ENCODE measurements around the gene TMSB4X. TPM values are rescaled to one million over a fixed set of nuclear protein-coding genes. Genes with fewer than 3 reads are reported as not detected.
A peak's percentile ranks its signal among the peaks of the same experiment; 100 is the strongest.
"Not testable (repeated sequence)": the region's sequence is repeated elsewhere in the genome, so short reads cannot be mapped to it uniquely, and the experiment has no call there.

The TMSB4X gene
- total and polyA plus RNA-seq, 8 donors: 460 to 2,276 (median 1,009) TPM

GRCh38 chrX:12958059-12958458, 16.9 kb upstream of the TMSB4X start:
- 64 to 72% methylated on average over 5 of the region's 5 CpGs for WGBS, 2 donors
- Histone ChIP-seq H3K27me3 (no peaks in the 10 kb centered on the region), H3K4me1 (peaks cover 0 to 8% (median 0%) of the 10 kb centered on the region in 3 donors), H3K36me3 (no peaks in the 10 kb centered on the region), H3K9me3 (no peaks in the 10 kb centered on the region), H3K4me3 (no peak overlapping the region), H3K27ac (no peak overlapping the region)
- DNase-seq: no peak
- intact Hi-C loops (cut with DNase I): loop anchor here in 2 of 3 donors (10.0 kb wide), 2 partner anchors 527 to 537 kb away; no protein-coding TSS in a partner anchor
- no peak for ATAC-seq
- TF ChIP-seq, protein P1, sequence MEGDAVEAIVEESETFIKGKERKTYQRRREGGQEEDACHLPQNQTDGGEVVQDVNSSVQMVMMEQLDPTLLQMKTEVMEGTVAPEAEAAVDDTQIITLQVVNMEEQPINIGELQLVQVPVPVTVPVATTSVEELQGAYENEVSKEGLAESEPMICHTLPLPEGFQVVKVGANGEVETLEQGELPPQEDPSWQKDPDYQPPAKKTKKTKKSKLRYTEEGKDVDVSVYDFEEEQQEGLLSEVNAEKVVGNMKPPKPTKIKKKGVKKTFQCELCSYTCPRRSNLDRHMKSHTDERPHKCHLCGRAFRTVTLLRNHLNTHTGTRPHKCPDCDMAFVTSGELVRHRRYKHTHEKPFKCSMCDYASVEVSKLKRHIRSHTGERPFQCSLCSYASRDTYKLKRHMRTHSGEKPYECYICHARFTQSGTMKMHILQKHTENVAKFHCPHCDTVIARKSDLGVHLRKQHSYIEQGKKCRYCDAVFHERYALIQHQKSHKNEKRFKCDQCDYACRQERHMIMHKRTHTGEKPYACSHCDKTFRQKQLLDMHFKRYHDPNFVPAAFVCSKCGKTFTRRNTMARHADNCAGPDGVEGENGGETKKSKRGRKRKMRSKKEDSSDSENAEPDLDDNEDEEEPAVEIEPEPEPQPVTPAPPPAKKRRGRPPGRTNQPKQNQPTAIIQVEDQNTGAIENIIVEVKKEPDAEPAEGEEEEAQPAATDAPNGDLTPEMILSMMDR (IDR thresholded peaks at IDR 0.05): no peak
- FAIRE-seq: no peak

- DNase-seq (no peak), ATAC-seq (no peak), FAIRE-seq (no peak)
- Histone ChIP-seq H3K36me3 (no peaks in the 10 kb centered on the region), H3K4me1 (peaks cover 0 to 8% (median 0%) of the 10 kb centered on the region in 3 donors), H3K9me3 (no peaks in the 10 kb centered on the region), H3K4me3 (no peak overlapping the region), H3K27ac (no peak overlapping the region), H3K27me3 (no peaks in the 10 kb centered on the region)
- TF ChIP-seq, protein P1 (IDR thresholded peaks at IDR 0.05): no peak
- 92 to 97% methylated on average over 4 of the region's 4 CpGs for WGBS, 2 donors
- intact Hi-C loops (cut with DNase I): loop anchor here in 2 of 3 donors (10.0 kb wide), 2 partner anchors 526 to 536 kb away; no protein-coding TSS in a partner anchor
Measured at GRCh38 chrX:12958461-12958860, 16.4 kb upstream of the TMSB4X start.

- ATAC-seq (no peak), DNase-seq (no peak), FAIRE-seq (peak; percentile 20)
- no peak overlapping the region for H3K27ac ChIP-seq
- H3K27me3 ChIP-seq: no peaks in the 10 kb centered on the region
- H3K4me3 ChIP-seq: no peak overlapping the region
- no peaks in the 10 kb centered on the region for H3K9me3 ChIP-seq
- TF ChIP-seq, protein P1 (IDR thresholded peaks at IDR 0.05): no peak
- no peaks in the 10 kb centered on the region for H3K36me3 ChIP-seq
- 45 to 60% methylated on average over 2 of the region's 2 CpGs for WGBS, 2 donors
- intact Hi-C loops (cut with DNase I): no loop called here
- peaks cover 0 to 4% (median 0%) of the 10 kb centered on the region in 3 donors for H3K4me1 ChIP-seq
Measured at GRCh38 chrX:12961196-12961718, 13.7 kb upstream of the TMSB4X start.

GRCh38 chrX:12962041-12962504, 12.8 kb upstream of the TMSB4X start:
- 87 to 93% methylated on average over 4 of the region's 4 CpGs for WGBS, 2 donors
- H3K36me3 ChIP-seq: no peaks in the 10 kb centered on the region
- no peak for DNase-seq
- TF ChIP-seq, protein P1 (IDR thresholded peaks at IDR 0.05): no peak
- H3K4me3 ChIP-seq: no peak overlapping the region
- H3K4me1 ChIP-seq: no peaks in the 10 kb centered on the region
- no peaks in the 10 kb centered on the region for H3K9me3 ChIP-seq
- intact Hi-C loops (cut with DNase I): no loop called here
- no peak overlapping the region for H3K27ac ChIP-seq
- no peaks in the 10 kb centered on the region for H3K27me3 ChIP-seq
- no peak for FAIRE-seq
- ATAC-seq: no peak

- 92 to 96% methylated on average over 25 to 26 of the region's 52 CpGs for WGBS, 2 donors
- H3K9me3 ChIP-seq; H3K4me1 ChIP-seq; FAIRE-seq; intact Hi-C loops (cut with DNase I); H3K27ac ChIP-seq; ATAC-seq; H3K4me3 ChIP-seq; H3K27me3 ChIP-seq; H3K36me3 ChIP-seq: not testable (repeated sequence)
- DNase-seq: peak in 2 of 6 donors; percentile 31 to 58
Measured at GRCh38 chrX:12963210-12963850, 11.6 kb upstream of the TMSB4X start.

Data from pancreas (tissue), 10 donors.